Measurements from ENCODE around the gene NDUFC2. TPM values are rescaled to one million over a fixed set of nuclear protein-coding genes. Genes with fewer than 3 reads are reported as not detected.
A peak's percentile ranks its signal among the peaks of the same experiment; 100 is the strongest.

NDUFC2 gene
- total and polyA plus RNA-seq, 7 donors, result 55.9 to 246 (median 109) TPM

- TF ChIP-seq POLR2AphosphoS5 (IDR thresholded peaks at IDR 0.05), result no peak
- TF ChIP-seq EP300 (IDR thresholded peaks at IDR 0.05), result no peak
- TF ChIP-seq POLR2A (IDR thresholded peaks at IDR 0.05), result no peak
- no peak for TF ChIP-seq CTCF (IDR thresholded peaks at IDR 0.05)
- no peak overlapping the region for H3K27ac ChIP-seq
- no peaks in the 10 kb centered on the region for H3K27me3 ChIP-seq
- intact Hi-C loops (cut with DNase I), result no loop called here
- no peak for DNase-seq
- H3K9me3 ChIP-seq, result no peaks in the 10 kb centered on the region
- H3K4me1 ChIP-seq, result peaks cover 0 to 34% (median 18%) of the 10 kb centered on the region in 4 donors
- H3K36me3 ChIP-seq, result no peaks in the 10 kb centered on the region
- 70 to 81% methylated on average over 10 of the region's 10 CpGs for WGBS, 2 donors
- no peak overlapping the region for H3K4me3 ChIP-seq
These were observed 45.0 kb downstream of the NDUFC2 start for GRCh38 chr11:78034623-78035022.

- no peak overlapping the region for H3K4me3 ChIP-seq
- no peak overlapping the region for H3K27ac ChIP-seq
- 49 to 68% methylated on average over 4 of the region's 4 CpGs for WGBS, 2 donors
- no peaks in the 10 kb centered on the region for H3K9me3 ChIP-seq
- no peaks in the 10 kb centered on the region for H3K27me3 ChIP-seq
- intact Hi-C loops (cut with DNase I), result no loop called here
- H3K4me1 ChIP-seq, result peaks cover 0 to 24% (median 15%) of the 10 kb centered on the region in 4 donors
- TF ChIP-seq CTCF (IDR thresholded peaks at IDR 0.05), result no peak
- no peak for TF ChIP-seq POLR2AphosphoS5 (IDR thresholded peaks at IDR 0.05)
- TF ChIP-seq EP300 (IDR thresholded peaks at IDR 0.05), result no peak
- TF ChIP-seq POLR2A (IDR thresholded peaks at IDR 0.05), result no peak
- DNase-seq, result no peak
- no peaks in the 10 kb centered on the region for H3K36me3 ChIP-seq
These were observed 46.6 kb downstream of the NDUFC2 start for GRCh38 chr11:78033040-78033439.

GRCh38 chr11:78032090-78032489 lies 47.6 kb downstream of the NDUFC2 start:
- TF ChIP-seq POLR2AphosphoS5 (IDR thresholded peaks at IDR 0.05) (peak in 1 of 4 donors; percentile 14), CTCF (IDR thresholded peaks at IDR 0.05) (no peak), EP300 (IDR thresholded peaks at IDR 0.05) (no peak)
- Histone ChIP-seq H3K4me3 (no peak overlapping the region), H3K27ac (peak overlapping the region in 1 of 4 donors; percentile 48), H3K27me3 (no peaks in the 10 kb centered on the region), H3K9me3 (no peaks in the 10 kb centered on the region), H3K36me3 (no peaks in the 10 kb centered on the region), H3K4me1 (peaks cover 0 to 24% (median 15%) of the 10 kb centered on the region in 4 donors)
- DNase-seq, result no peak
- intact Hi-C loops (cut with DNase I), result no loop called here

GRCh38 chr11:78031629-78032028 lies 48.0 kb downstream of the NDUFC2 start:
- H3K9me3 ChIP-seq, result no peaks in the 10 kb centered on the region
- TF ChIP-seq POLR2A (IDR thresholded peaks at IDR 0.05) (no peak), EP300 (IDR thresholded peaks at IDR 0.05) (no peak), POLR2AphosphoS5 (IDR thresholded peaks at IDR 0.05) (no peak), CTCF (IDR thresholded peaks at IDR 0.05) (no peak)
- intact Hi-C loops (cut with DNase I), result no loop called here
- DNase-seq, result no peak
- H3K4me1 ChIP-seq, result peaks cover 0 to 24% (median 15%) of the 10 kb centered on the region in 4 donors
- no peaks in the 10 kb centered on the region for H3K27me3 ChIP-seq
- no peaks in the 10 kb centered on the region for H3K36me3 ChIP-seq
- H3K4me3 ChIP-seq, result no peak overlapping the region
- WGBS, 2 donors, result 91 to 94% methylated on average over 3 of the region's 3 CpGs
- H3K27ac ChIP-seq, result peak overlapping the region in 1 of 4 donors; percentile 48

Measured in sigmoid colon (tissue), 7 donors.